ENCODE data around the gene CHI3L1. TPM values are rescaled to one million over a fixed set of nuclear protein-coding genes. Genes with fewer than 3 reads are reported as not detected.

CHI3L1 gene
- polyA plus RNA-seq, 1 of the 3 experiments (the other 2 are of a cell fraction) = not detected

DNA sequence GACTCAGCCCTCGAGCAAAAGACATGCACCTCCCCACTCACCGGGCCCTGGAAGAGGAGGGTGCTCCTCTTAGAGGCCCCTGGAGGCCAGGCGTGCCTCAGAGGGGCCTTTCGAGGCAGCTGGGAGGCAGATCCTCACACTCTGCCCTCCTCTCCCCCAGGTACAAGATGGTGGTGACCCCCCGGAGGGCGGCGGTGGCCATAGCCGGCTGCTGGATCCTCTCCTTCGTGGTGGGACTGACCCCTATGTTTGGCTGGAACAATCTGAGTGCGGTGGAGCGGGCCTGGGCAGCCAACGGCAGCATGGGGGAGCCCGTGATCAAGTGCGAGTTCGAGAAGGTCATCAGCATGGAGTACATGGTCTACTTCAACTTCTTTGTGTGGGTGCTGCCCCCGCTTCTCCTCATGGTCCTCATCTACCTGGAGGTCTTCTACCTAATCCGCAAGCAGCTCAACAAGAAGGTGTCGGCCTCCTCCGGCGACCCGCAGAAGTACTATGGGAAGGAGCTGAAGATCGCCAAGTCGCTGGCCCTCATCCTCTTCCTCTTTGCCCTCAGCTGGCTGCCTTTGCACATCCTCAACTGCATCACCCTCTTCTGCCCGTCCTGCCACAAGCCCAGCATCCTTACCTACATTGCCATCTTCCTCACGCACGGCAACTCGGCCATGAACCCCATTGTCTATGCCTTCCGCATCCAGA, 21.3 kb downstream of the CHI3L1 start:
- POLR2A ChIA-PET = no interaction called here
- CTCF ChIA-PET = interaction anchor here (0.9 to 2.0 kb wide), 3 partner anchors 12 to 47 kb away, joined by 3 to 10 read pairs (median 3); no protein-coding TSS in a partner anchor

More for the DNA sequence above, 21.3 kb downstream of the CHI3L1 start:
- Histone ChIP-seq H3K9me3 (no peaks in the 10 kb centered on the region), H3K27me3 (ENCODE audit: insufficient read depth) (no peaks in the 10 kb centered on the region), H2AFZ (ENCODE audit: low read depth) (no peak overlapping the region), H3F3A (replicated peaks; ENCODE audit: insufficient read depth) (no peaks in the 10 kb centered on the region), H3K9ac (no peak overlapping the region), H3K79me2 (ENCODE audit: insufficient read depth) (no peaks in the 10 kb centered on the region), H4K20me1 (ENCODE audit: insufficient read depth) (no peaks in the 10 kb centered on the region), H3K9me2 (no peaks in the 10 kb centered on the region), H3K27ac (ENCODE audit: low read depth in 2 of 2, low read length in 1 of 2) (no peak overlapping the region), H3K4me2 (no peak overlapping the region), H3K36me3 (replicated peaks in 1 of 2; ENCODE audit: control insufficient read depth in 1 of 2, insufficient read depth in 2 of 2, low read length in 1 of 2) (no peaks in the 10 kb centered on the region), H3K4me3 (ENCODE audit: low read depth in 2 of 2, low read length in 1 of 2) (no peak overlapping the region), H3K4me1 (ENCODE audit: control insufficient read depth in 1 of 2, insufficient read depth in 2 of 2, low read depth in 1 of 2, low read length in 1 of 2) (no peaks in the 10 kb centered on the region)
- 83% methylated on average over 25 of the region's 28 CpGs for WGBS (ENCODE audit: low lambda C conversion rate)
- DNase-seq = no peak
- no peak for TF ChIP-seq MXI1 (IDR thresholded peaks at IDR 0.05; ENCODE audit: low read depth, low read length)
- TF ChIP-seq, protein P1, sequence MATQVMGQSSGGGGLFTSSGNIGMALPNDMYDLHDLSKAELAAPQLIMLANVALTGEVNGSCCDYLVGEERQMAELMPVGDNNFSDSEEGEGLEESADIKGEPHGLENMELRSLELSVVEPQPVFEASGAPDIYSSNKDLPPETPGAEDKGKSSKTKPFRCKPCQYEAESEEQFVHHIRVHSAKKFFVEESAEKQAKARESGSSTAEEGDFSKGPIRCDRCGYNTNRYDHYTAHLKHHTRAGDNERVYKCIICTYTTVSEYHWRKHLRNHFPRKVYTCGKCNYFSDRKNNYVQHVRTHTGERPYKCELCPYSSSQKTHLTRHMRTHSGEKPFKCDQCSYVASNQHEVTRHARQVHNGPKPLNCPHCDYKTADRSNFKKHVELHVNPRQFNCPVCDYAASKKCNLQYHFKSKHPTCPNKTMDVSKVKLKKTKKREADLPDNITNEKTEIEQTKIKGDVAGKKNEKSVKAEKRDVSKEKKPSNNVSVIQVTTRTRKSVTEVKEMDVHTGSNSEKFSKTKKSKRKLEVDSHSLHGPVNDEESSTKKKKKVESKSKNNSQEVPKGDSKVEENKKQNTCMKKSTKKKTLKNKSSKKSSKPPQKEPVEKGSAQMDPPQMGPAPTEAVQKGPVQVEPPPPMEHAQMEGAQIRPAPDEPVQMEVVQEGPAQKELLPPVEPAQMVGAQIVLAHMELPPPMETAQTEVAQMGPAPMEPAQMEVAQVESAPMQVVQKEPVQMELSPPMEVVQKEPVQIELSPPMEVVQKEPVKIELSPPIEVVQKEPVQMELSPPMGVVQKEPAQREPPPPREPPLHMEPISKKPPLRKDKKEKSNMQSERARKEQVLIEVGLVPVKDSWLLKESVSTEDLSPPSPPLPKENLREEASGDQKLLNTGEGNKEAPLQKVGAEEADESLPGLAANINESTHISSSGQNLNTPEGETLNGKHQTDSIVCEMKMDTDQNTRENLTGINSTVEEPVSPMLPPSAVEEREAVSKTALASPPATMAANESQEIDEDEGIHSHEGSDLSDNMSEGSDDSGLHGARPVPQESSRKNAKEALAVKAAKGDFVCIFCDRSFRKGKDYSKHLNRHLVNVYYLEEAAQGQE (IDR thresholded peaks at IDR 0.05; ENCODE audit: low read depth, low read length) = no peak
- no peak for TF ChIP-seq NRF1 (IDR thresholded peaks at IDR 0.05; ENCODE audit: low read depth, low read length)
- no peak for TF ChIP-seq EZH2phosphoT487 (IDR thresholded peaks at IDR 0.05; ENCODE audit: borderline replicate concordance, low read depth)
- no peak for TF ChIP-seq CTCF (IDR thresholded peaks at IDR 0.05)
- TF ChIP-seq SIN3A (IDR thresholded peaks at IDR 0.05; ENCODE audit: borderline replicate concordance, low read depth, low read length) = no peak
- no peak for TF ChIP-seq POLR2AphosphoS5 (IDR thresholded peaks at IDR 0.05; ENCODE audit: low read depth, low read length)
- TF ChIP-seq RCOR1 (IDR thresholded peaks at IDR 0.05; ENCODE audit: low read length) = no peak

All from SK-N-SH (cell line).